Measurements from ENCODE around the gene TRAPPC1. TPM values are rescaled to one million over a fixed set of nuclear protein-coding genes. Genes with fewer than 3 reads are reported as not detected.

The TRAPPC1 gene
- total and polyA plus RNA-seq, 10 of the 15 experiments (the other 5 are each of a cell fraction or from before 2014, with no cell fraction given) = 31.3 to 306 (median 134) TPM

DNA sequence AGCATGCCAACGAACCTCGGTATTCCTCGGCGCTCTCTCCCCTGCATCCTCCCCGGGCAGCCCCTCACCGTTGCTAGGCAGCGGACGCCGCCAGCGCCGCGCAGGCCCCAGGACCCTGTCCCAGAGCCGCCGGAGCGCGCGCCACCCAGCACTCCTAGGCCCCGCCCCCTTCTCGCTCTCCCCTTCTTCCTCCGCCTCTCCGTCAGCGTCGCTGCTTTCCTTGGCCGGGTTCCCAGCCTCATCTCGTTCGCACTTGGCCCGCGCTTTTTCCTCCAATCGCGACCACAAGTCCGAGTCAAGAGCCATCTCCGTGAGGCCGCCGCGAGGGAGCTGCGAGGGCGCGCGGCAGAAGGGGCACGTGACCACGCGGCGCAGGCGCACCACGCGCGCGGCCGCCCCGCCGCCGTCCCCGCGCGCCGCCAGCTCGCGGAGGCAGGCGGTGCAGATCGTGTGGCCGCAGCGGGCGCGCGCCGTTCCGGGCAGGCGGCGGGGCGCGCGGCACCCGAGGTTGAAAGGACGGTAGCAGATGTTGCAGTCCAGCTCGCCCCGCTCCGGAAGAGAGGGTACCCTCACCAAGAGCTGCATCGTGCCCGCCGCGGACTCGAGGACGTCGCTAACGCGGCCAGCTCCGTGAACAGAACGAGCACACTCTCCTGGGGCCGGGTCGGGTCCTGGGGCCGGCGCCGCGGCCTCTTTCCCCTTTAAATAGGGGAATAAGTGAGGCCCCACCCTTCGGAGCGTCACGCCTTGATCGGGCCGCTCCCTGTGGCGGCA lies 15.9 kb downstream of the TRAPPC1 start, which contains the start of gene RNF227:
RNF227 (minus strand) TSS at position 679 of the 774 bp plus-strand sequence; CDS start at position 585, 94 bp downstream.
- ATAC-seq (peak; percentile 87), DNase-seq (ENCODE audit: low read depth, low spot score) (peak; percentile 57), FAIRE-seq (peak; percentile 95)
- intact Hi-C loops (cut with micrococcal nuclease; ENCODE audit: unreplicated experiment) = no loop called here
- ChIA-PET SMC1A (ENCODE audit: uncharacterized antibody, unreplicated experiment) (interaction anchor here (0.9 to 3.5 kb wide), 7 partner anchors 13 to 141 kb away, joined by 4 to 21 read pairs (median 7); partner anchors contain the start of genes CNTROB and KCNAB3), POLR2A (interaction anchor here (0.5 to 4.0 kb wide), 12 partner anchors 11 to 81 kb away, joined by 3 to 27 read pairs (median 4); partner anchors contain the start of genes CNTROB, KCNAB3, NAA38 and TRAPPC1), RAD21 (ENCODE audit: unreplicated experiment) (interaction anchor here (0.7 to 6.4 kb wide), 14 partner anchors 14 to 158 kb away, joined by 3 to 75 read pairs (median 4); partner anchors contain the start of genes CNTROB, KCNAB3, KDM6B and TRAPPC1), CTCF (interaction anchor here (0.6 to 8.2 kb wide), 16 partner anchors 18 to 172 kb away, joined by 3 to 48 read pairs (median 4); partner anchors contain the start of genes CNTROB, CYB5D1, NAA38 and TRAPPC1)
- in situ Hi-C loops (cut with MboI) = no loop called here
- peaks cover 4 to 6% of the 10 kb centered on the region in 2 experiments for H3K36me3 ChIP-seq (ENCODE audit: control insufficient read depth in 2 of 2, insufficient read depth in 2 of 2, low read length in 1 of 2)
- H3K79me2 ChIP-seq (ENCODE audit: control insufficient read depth, insufficient read depth, low read length) = no peaks in the 10 kb centered on the region
- no peaks in the 10 kb centered on the region for H4K20me1 ChIP-seq (ENCODE audit: control insufficient read depth, insufficient read depth)
- H3K4me1 ChIP-seq (ENCODE audit: control insufficient read depth, insufficient read depth, low read length) = peaks cover 10% of the 10 kb centered on the region
- WGBS (ENCODE audit: insufficient coverage, insufficient replicate concordance, low lambda C conversion rate, missing lambda C conversion rate) = 5% methylated on average over 81 of the region's 100 CpGs
- no peaks in the 10 kb centered on the region for H3K9me3 ChIP-seq (replicated peaks; ENCODE audit: control insufficient read depth, insufficient read depth, low read length)
- peak within 1 kb of the TSS; percentile 94 for H2AFZ ChIP-seq (ENCODE audit: control insufficient read depth, low read depth, low read length)
- H3K27me3 ChIP-seq (replicated peaks in 1 of 2; ENCODE audit: control insufficient read depth in 2 of 2, insufficient read depth in 2 of 2, low read length in 1 of 2) = no peaks in the 10 kb centered on the region
- peak within 1 kb of the TSS; percentile 88 for H3K4me2 ChIP-seq (ENCODE audit: control insufficient read depth, insufficient read depth)
- BruUV-seq (replicated peaks) = no TSS peak
- H3K27ac ChIP-seq (ENCODE audit: control insufficient read depth, insufficient read depth) = peak within 1 kb of the TSS; percentile 34
- H3K4me3 ChIP-seq = peak within 1 kb of the TSS; percentile 76
- peak within 1 kb of the TSS; percentile 55; the same call in 1 of the 2 replicates for H3K9ac ChIP-seq (ENCODE audit: control insufficient read depth, insufficient read depth, low read length)
- TF ChIP-seq POLR2A (IDR thresholded peaks at IDR 0.05; ENCODE audit: low read depth, low read length) (peak; percentile 71), HDAC6 (IDR thresholded peaks at IDR 0.05; ENCODE audit: unreplicated experiment) (no peak), ZNF622 (IDR thresholded peaks at IDR 0.05) (no peak), RBBP5 (conservative IDR thresholded peaks at IDR 0.05) (no peak), BMI1 (IDR thresholded peaks at IDR 0.05; ENCODE audit: borderline replicate concordance) (peak; percentile 85), MXI1 (IDR thresholded peaks at IDR 0.05; ENCODE audit: low read depth, low read length) (peak; percentile 58; the same call in 1 of the 2 replicates), RB1 (IDR thresholded peaks at IDR 0.05; ENCODE audit: borderline replicate concordance) (peak; percentile 98; the same call in 1 of the 2 replicates), SMC3 (IDR thresholded peaks at IDR 0.05; ENCODE audit: borderline replicate concordance, low read length) (no peak), RUNX3 (IDR thresholded peaks at IDR 0.05; ENCODE audit: low read length) (peak; percentile 62), ZZZ3 (IDR thresholded peaks at IDR 0.05; ENCODE audit: control insufficient read depth, insufficient read length, low read depth) (no peak), NRF1 (conservative IDR thresholded peaks at IDR 0.05; ENCODE audit: low read depth, low read length) (peak; percentile 71), ETV6 (conservative IDR thresholded peaks at IDR 0.05 in 1 of 2, IDR thresholded peaks at IDR 0.05 in 1 of 2; ENCODE audit: borderline replicate concordance in 1 of 2, low read depth in 1 of 2) (no peak), ZNF217 (IDR thresholded peaks at IDR 0.05) (no peak), YY1 (IDR thresholded peaks at IDR 0.05; ENCODE audit: low read depth, low read length) (peak; percentile 6; the same call in 1 of the 2 replicates)
- TF ChIP-seq, protein P1, sequence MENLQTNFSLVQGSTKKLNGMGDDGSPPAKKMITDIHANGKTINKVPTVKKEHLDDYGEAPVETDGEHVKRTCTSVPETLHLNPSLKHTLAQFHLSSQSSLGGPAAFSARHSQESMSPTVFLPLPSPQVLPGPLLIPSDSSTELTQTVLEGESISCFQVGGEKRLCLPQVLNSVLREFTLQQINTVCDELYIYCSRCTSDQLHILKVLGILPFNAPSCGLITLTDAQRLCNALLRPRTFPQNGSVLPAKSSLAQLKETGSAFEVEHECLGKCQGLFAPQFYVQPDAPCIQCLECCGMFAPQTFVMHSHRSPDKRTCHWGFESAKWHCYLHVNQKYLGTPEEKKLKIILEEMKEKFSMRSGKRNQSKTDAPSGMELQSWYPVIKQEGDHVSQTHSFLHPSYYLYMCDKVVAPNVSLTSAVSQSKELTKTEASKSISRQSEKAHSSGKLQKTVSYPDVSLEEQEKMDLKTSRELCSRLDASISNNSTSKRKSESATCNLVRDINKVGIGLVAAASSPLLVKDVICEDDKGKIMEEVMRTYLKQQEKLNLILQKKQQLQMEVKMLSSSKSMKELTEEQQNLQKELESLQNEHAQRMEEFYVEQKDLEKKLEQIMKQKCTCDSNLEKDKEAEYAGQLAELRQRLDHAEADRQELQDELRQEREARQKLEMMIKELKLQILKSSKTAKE (IDR thresholded peaks at IDR 0.05; ENCODE audit: low read depth, poor library complexity, severe bottlenecking) = no peak
- TF ChIP-seq, protein P2, sequence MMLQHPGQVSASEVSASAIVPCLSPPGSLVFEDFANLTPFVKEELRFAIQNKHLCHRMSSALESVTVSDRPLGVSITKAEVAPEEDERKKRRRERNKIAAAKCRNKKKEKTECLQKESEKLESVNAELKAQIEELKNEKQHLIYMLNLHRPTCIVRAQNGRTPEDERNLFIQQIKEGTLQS (IDR thresholded peaks at IDR 0.05; ENCODE audit: borderline replicate concordance, extremely low read depth, low read depth, low read length) = peak; percentile 95
- TF ChIP-seq, protein P3, sequence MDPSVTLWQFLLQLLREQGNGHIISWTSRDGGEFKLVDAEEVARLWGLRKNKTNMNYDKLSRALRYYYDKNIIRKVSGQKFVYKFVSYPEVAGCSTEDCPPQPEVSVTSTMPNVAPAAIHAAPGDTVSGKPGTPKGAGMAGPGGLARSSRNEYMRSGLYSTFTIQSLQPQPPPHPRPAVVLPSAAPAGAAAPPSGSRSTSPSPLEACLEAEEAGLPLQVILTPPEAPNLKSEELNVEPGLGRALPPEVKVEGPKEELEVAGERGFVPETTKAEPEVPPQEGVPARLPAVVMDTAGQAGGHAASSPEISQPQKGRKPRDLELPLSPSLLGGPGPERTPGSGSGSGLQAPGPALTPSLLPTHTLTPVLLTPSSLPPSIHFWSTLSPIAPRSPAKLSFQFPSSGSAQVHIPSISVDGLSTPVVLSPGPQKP (IDR thresholded peaks at IDR 0.05; ENCODE audit: low read depth, low read length) = no peak

All from GM12878 (cell line).